HG03045 (cell line): Measurements from ENCODE around the gene PNRC2.
"Not testable (repeated sequence)": the region's sequence is repeated elsewhere in the genome, so short reads cannot be mapped to it uniquely, and the experiment has no call there.

Experiments used
- ATAC-seq: cut with Tn5 transposase; IDR thresholded peaks from one replicate; pipeline ENCODE4 v1.9.1; 2021; ENCODE audit warnings: mild to moderate bottlenecking, moderate library complexity; ENCODE audit not compliant: unreplicated experiment

PNRC2 gene

GRCh38 chr1:23947366-23947765 is 12.3 kb upstream of the PNRC2 start:
- ATAC-seq: no peak

GRCh38 chr1:23953020-23953419 is 6.6 kb upstream of the PNRC2 start:
- no peak for ATAC-seq

- no peak for ATAC-seq
These were observed 2.5 kb upstream of the PNRC2 start for GRCh38 chr1:23957096-23957495.

- not testable (repeated sequence) for ATAC-seq
These were observed 1.4 kb upstream of the PNRC2 start for GRCh38 chr1:23958040-23958809.

GRCh38 chr1:23958810-23959460 is 693 bp upstream of the PNRC2 start:
- ATAC-seq: peak; percentile 58

- no peak for ATAC-seq
These were observed 828 bp downstream of the PNRC2 start for GRCh38 chr1:23960291-23961020.

- ATAC-seq: no peak
These were observed 4.1 kb downstream of the PNRC2 start for GRCh38 chr1:23963617-23964234.

GRCh38 chr1:23964235-23964668 is 4.6 kb downstream of the PNRC2 start:
- ATAC-seq: no peak

GRCh38 chr1:23964790-23965740 is 5.4 kb downstream of the PNRC2 start:
- ATAC-seq: no peak

GRCh38 chr1:23966973-23967493 is 7.4 kb downstream of the PNRC2 start:
- no peak for ATAC-seq

GRCh38 chr1:23967871-23968270 is 8.2 kb downstream of the PNRC2 start:
- no peak for ATAC-seq

GRCh38 chr1:23977187-23977853 is 17.7 kb downstream of the PNRC2 start:
- ATAC-seq: no peak

- no peak for ATAC-seq
These were observed 18.2 kb downstream of the PNRC2 start for GRCh38 chr1:23977854-23978191.

GRCh38 chr1:23978805-23979204 is 19.2 kb downstream of the PNRC2 start:
- no peak for ATAC-seq

GRCh38 chr1:23979387-23979880 is 19.8 kb downstream of the PNRC2 start:
- no peak for ATAC-seq

- peak; percentile 94 for ATAC-seq
These were observed 20.5 kb downstream of the PNRC2 start, which contains the start of gene SRSF10 for GRCh38 chr1:23979881-23980727. TSS of gene SRSF10 (minus strand) at chr1:23980327. CDS start at chr1:23980255, 72 bp downstream.

GRCh38 chr1:23980728-23981070 is 21.1 kb downstream of the PNRC2 start:
- ATAC-seq: no peak

- no peak for ATAC-seq
These were observed 25.0 kb downstream of the PNRC2 start for GRCh38 chr1:23984417-23985186.
